Right lobe of liver (tissue), 6 donors: ENCODE data around the gene RBFOX1. TPM values are rescaled to one million over a fixed set of nuclear protein-coding genes. Genes with fewer than 3 reads are reported as not detected.

Experiments
- ATAC-seq, 4 donors: fragments of 200-7000 bp; cut with Tn5 transposase; one replicate each; pipeline ENCODE4 v1.9.1; 2020; ENCODE audit warnings: mild to moderate bottlenecking in 4 of 4, moderate library complexity in 4 of 4
- DNase-seq, 3 donors: peaks; one replicate each; pipeline ENCODE4 v3.0.0-alpha.2; 2020
- H3K27ac ChIP-seq, 3 donors: fragments of 200-600 bp; one replicate each; pipeline ENCODE4 v1.8.0; 2022
- H3K27me3 ChIP-seq, 2 donors: fragments of 200-600 bp; one replicate each; pipeline ENCODE4 v1.8.0; 2022
- H3K36me3 ChIP-seq, 4 donors: fragments of 200-600 bp; sonication (generic) in 1 of 4; one replicate each; pipeline versions ENCODE4 v1.5.1 to v1.8.0; 2017 to 2022; ENCODE audit warnings: control low read depth in 1 of 4
- H3K4me1 ChIP-seq, 4 donors: fragments of 200-600 bp; sonication (generic) in 1 of 4; one replicate each; pipeline versions ENCODE4 v1.5.1 to v1.8.0; 2017 to 2022; ENCODE audit warnings: control low read depth in 1 of 4
- H3K4me3 ChIP-seq, 3 donors: fragments of 200-600 bp; one replicate each; pipeline ENCODE4 v1.8.0; 2022
- H3K9me3 ChIP-seq, 4 donors: fragments of 200-600 bp; sonication (generic) in 1 of 4; one replicate each; pipeline versions ENCODE4 v1.5.1 to v1.8.0; 2017 to 2022; ENCODE audit warnings: control low read depth in 1 of 4
- CTCF ChIP-seq, 4 donors: fragments of 200-600 bp in 3 of 4; fragments of 450-650 bp in 1 of 4; IDR thresholded peaks; one replicate each; pipeline versions ENCODE4 v1.5.1 to v1.8.0; 2016 to 2022; ENCODE audit warnings: antibody characterized with exemption in 4 of 4, mild to moderate bottlenecking in 2 of 4
- POLR2A ChIP-seq: fragments of 450-650 bp; IDR thresholded peaks from one replicate; pipeline ENCODE4 v1.6.1; 2017; ENCODE audit warnings: antibody characterized with exemption, mild to moderate bottlenecking
- WGBS: methylation state at CpG from one replicate; pipeline ENCODE4 v1.1.6; 2018; ENCODE audit warnings: low coverage, low lambda C conversion rate; ENCODE audit not compliant: insufficient coverage; ENCODE audit errors: missing lambda C conversion rate; 5-methylcytosine and 5-hydroxymethylcytosine counted together
- intact Hi-C, 2 donors: fragments of 100-400 bp; cut with DNase I; formaldehyde crosslinking; loops; one replicate each; pipeline versions ENCODE4 v1.11.2 to v1.14.1; 2022
- total RNA-seq, 6 experiments: library from RNA; depleted of rRNA in 2 of 6; stranded (reverse); fragments of >200 nt in 2 of 6; fragmentation: NEBNext Ultra II Directional in 3 of 6; extraction: Animal tissue kit (Norgen Biotek cat#: 25700) in 3 of 6; gene quantifications; one replicate each; pipeline versions ENCODE4 v1.1.0 to v1.2.4, GENCODE V29; 2016 to 2023
- donor health status: DM: no; HTN: yes; CAD: no.
- donor health status: DM: no; HTN: no; CAD: no.
- donor health status: DM: no; HTN: no; CAD: no.
- donor health status: DM: no; HTN: yes; CAD: no.
- donor health status: DM: no; HTN: yes; CAD: no.

The RBFOX1 gene
- total RNA-seq, 6 experiments from 2014 or later = 0.19 TPM; not detected in 5

- ATAC-seq (no peak), DNase-seq (no peak)
- WGBS = 67% methylated on average over 18 of the region's 21 CpGs
- H3K27me3 ChIP-seq = peaks cover 0 to 5% of the 10 kb centered on the region in 2 donors
- H3K36me3 ChIP-seq = no peaks in the 10 kb centered on the region
- H3K4me1 ChIP-seq = no peaks in the 10 kb centered on the region
- intact Hi-C loops = no loop called here
- TF ChIP-seq POLR2A = no peak
- no peak overlapping the region for H3K4me3 ChIP-seq
- H3K27ac ChIP-seq = no peak overlapping the region
- H3K9me3 ChIP-seq = no peaks in the 10 kb centered on the region
Observed at GRCh38 chr16:7422036-7422888, 89.6 kb downstream of the RBFOX1 start.

- no peak for ATAC-seq
Observed at GRCh38 chr16:7423434-7424044, 90.9 kb downstream of the RBFOX1 start.

GRCh38 chr16:7426161-7426560 lies 93.5 kb downstream of the RBFOX1 start:
- peaks cover 0 to 5% of the 10 kb centered on the region in 2 donors for H3K27me3 ChIP-seq
- TF ChIP-seq CTCF (IDR thresholded peaks at IDR 0.05) (no peak), POLR2A (no peak)
- intact Hi-C loops = no loop called here
- WGBS = 45% methylated on average over 5 of the region's 5 CpGs
- H3K27ac ChIP-seq = no peak overlapping the region
- no peak for DNase-seq
- no peaks in the 10 kb centered on the region for H3K9me3 ChIP-seq
- H3K4me1 ChIP-seq = no peaks in the 10 kb centered on the region
- ATAC-seq = no peak
- H3K4me3 ChIP-seq = no peak overlapping the region
- H3K36me3 ChIP-seq = no peaks in the 10 kb centered on the region

More at GRCh38 chr16:7423434-7424044, 90.9 kb downstream of the RBFOX1 start:
- H3K27me3 ChIP-seq = peaks cover 0 to 5% of the 10 kb centered on the region in 2 donors
- no peak for TF ChIP-seq CTCF (IDR thresholded peaks at IDR 0.05)
- no peak for TF ChIP-seq POLR2A
- H3K36me3 ChIP-seq = no peaks in the 10 kb centered on the region
- intact Hi-C loops = no loop called here
- no peaks in the 10 kb centered on the region for H3K9me3 ChIP-seq
- DNase-seq = no peak
- H3K27ac ChIP-seq = no peak overlapping the region
- H3K4me3 ChIP-seq = no peak overlapping the region
- H3K4me1 ChIP-seq = no peaks in the 10 kb centered on the region
- WGBS = 52% methylated on average over 3 of the region's 4 CpGs

- TF ChIP-seq POLR2A (no peak), CTCF (IDR thresholded peaks at IDR 0.05) (no peak)
- Histone ChIP-seq H3K4me3 (no peak overlapping the region), H3K36me3 (no peaks in the 10 kb centered on the region), H3K9me3 (no peaks in the 10 kb centered on the region), H3K27ac (no peak overlapping the region), H3K4me1 (no peaks in the 10 kb centered on the region), H3K27me3 (no peaks in the 10 kb centered on the region)
- DNase-seq (no peak), ATAC-seq (no peak)
- intact Hi-C loops = no loop called here
- WGBS = 20% methylated on average over 1 of the region's 2 CpGs
Observed at GRCh38 chr16:7431723-7432122, 99.1 kb downstream of the RBFOX1 start.

GRCh38 chr16:7436306-7436705 lies 103.7 kb downstream of the RBFOX1 start:
- no peaks in the 10 kb centered on the region for H3K27me3 ChIP-seq
- no peak for DNase-seq
- H3K9me3 ChIP-seq = no peaks in the 10 kb centered on the region
- H3K4me1 ChIP-seq = no peaks in the 10 kb centered on the region
- no peaks in the 10 kb centered on the region for H3K36me3 ChIP-seq
- intact Hi-C loops = no loop called here
- no peak overlapping the region for H3K27ac ChIP-seq
- no peak for ATAC-seq
- 53% methylated on average over 5 of the region's 5 CpGs for WGBS
- H3K4me3 ChIP-seq = no peak overlapping the region
- TF ChIP-seq CTCF (IDR thresholded peaks at IDR 0.05) (no peak), POLR2A (no peak)
